Measurements from ENCODE around the gene UGT1A10.

Gene UGT1A10

DNA sequence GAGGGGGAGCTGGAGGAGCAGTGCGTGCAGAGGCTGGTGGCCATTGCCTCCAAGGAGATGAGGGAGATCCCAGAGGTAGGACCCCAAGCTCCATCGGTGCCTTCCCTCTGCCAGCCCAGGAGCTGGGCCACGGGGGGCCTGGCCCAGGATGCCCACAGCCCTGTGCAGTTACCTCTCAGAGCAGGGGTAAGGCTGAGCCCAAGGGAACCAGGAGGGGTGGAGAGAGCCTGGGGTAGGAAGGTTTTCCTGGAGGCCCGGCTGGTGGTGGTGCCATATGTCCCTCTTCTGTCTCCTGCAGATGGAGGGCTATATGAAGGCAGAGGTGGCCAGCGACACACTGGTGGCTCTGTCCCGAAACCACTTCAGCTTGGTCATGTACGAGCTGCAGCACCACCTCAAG lies 153.3 kb downstream of the UGT1A10 start:
- DNase-seq: no peak

DNA sequence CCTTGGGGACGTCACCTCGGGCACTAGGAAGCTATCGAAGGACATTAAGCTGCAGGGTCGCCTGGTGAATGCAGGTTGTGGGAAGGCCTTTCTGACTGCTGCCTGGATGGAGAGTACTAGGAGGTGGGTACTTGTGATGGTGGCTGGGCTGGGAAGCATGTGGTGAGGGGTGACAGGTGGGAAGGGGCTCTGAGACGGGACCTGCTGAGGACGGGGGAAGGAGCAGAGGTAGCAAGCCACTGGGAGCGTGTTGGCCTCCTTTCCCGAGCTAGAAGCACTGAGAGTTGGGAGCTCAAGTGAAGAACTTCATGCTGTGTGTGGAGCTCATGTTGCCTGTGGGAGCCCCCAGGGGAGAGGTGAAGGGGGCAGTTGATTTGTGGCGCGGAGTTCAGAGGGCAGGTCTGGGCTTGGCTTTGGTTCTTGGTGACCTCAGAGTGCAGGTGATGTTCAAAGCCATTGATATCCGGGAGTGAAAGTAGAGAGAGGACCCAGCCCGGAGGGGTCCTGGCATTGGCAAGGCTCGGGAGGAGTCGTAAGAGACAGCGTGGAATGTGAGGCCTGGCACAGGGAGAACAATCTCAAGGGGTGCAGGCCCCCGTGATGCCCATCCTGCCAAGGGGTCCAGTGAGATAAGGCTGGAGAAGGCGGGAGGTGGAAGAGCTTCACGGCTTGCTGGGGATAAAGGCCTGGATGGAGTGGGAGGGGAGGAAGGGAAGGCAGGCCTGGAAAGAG lies 155.1 kb downstream of the UGT1A10 start:
- no peak for DNase-seq

DNA sequence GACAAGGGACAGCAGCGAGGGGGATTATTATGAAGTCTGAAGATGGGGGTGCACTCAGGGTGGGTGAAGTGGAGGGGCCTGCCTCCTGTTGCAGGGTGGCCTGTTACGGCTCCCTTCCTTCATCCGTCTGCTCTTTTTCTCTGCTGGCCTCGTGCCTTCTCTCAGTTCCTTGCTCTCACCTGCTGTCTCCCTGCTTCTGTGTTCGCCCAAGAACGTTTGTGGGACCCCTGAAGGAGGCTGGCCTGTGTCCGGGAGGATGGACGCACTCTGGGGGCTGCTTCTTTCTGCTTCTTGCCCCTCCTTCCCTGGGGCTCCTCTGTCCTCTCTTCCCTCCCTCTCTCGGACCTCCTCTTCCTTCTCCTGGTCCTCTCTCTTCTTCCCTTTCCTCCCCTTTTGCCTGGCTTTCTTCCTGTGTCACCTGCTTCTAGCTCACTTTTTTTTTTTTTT lies 155.7 kb downstream of the UGT1A10 start:
- no peak for DNase-seq

DNA sequence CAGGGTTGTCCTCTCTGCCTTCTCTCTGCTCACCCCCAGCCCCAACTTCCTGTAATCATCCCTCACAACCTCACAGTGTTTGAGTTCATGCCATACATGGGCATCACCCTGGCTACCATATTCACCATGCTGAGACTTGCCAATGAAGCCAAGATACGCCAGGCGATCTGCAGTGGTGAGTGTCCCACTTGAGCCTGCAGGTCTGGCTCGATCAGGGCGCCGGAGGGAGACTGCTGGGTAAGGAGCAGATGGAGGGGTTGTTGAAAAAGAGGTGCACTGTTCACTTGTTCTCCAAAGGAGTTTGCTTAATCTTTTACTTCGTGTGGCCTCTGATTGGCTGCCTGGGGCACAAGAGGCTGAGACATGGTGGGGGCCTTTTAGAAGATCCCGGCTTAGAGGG lies 156.5 kb downstream of the UGT1A10 start:
- DNase-seq: no peak

DNA sequence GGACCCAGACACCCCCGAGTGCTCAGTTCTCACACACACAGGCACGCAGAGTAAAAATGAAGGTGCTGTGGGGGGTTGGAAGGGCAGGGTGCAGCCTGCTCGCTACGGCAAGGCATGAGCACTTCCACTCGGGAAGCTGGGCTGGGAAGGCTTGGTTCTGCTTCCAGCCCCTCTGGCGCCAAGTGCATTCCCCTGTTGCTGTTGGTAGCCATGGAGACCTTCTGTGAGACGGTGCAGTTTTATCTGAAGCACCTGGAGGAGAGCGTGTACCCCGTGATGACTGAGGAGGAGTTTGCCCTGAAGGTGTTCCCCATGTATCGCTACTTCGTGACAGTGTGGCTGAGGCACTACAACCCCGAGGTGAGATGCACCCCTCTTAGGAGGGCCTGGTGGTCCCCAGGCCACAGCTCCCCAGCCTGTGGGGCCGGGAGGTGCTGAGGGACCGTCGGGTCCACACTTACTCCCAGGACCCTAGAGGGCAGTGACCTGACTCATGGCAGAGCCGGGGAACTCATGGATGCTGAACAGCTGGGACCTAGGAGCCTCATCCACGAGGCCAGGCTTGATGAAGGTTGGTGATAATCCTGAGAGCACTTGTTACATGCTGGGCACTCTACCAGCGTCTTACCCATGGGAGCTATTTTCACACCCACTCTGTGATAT lies 157.3 kb downstream of the UGT1A10 start:
- DNase-seq: no peak

DNA sequence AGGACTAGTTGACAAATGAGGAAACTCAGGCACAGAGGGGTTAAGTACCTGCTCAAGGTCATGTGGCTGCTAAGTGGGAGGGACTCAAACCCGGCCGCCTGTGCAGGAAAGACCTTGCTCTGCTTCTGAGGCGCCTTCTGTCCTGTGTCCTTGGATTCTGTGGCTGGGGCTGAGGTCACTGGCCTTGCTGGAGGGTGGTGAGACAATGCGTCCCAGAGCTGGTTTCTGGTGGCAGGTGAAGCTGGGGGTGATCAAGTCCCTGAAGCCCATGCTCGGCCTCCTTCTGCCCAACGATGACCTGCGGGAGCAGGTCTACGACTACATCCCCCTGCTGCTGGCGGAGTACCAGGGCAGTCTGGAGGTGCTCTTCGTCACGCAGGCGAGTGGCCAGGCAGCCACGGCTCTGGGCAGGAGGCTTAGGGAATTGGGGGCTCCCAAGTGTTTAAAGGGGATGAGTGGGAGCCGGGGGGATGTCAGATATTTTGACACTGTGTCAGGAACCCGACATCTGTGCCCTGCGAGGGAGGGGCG lies 157.9 kb downstream of the UGT1A10 start:
- DNase-seq: no peak

DNA sequence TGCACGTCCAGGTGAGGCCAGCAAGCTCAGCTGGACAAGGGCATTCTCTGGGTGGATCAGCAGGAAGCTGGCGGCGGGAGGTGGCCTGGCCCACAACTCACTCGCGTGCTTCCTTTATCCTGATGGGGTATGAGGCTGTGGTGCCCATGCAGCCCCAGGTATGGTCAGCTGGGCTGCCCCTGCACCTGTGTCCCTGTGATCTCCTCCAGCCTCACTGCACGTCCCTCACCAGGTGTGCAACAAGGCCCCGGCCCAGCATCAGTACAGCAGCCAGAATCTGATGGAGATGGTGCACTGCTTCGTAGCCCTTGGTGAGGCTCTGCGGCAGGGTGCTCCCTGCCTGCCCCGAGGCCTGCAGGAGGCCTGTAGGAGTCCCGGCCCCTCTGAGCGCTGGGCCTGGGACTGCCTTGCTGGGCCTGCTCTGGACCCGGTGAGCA lies 159.5 kb downstream of the UGT1A10 start:
- no peak for DNase-seq

DNA sequence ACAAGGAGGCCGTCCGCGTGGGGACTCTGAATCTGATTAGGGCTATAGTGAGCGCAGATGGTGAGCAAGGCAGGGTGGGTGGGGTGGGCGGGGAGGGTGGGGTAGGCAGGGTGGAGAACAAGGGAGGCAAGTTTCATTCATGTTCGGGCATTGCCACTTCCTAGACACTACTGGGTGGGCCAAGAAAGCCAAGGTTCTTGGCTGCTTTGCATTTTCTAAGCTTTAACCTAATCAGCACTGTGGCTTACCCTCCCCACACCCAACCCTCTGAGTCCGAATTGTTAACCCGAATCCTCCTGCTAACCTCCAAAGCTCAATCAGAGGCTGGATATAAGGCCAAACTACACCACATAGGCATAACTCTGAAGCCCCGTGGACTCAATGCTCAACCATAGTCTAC lies 160.0 kb downstream of the UGT1A10 start:
- DNase-seq: no peak

DNA sequence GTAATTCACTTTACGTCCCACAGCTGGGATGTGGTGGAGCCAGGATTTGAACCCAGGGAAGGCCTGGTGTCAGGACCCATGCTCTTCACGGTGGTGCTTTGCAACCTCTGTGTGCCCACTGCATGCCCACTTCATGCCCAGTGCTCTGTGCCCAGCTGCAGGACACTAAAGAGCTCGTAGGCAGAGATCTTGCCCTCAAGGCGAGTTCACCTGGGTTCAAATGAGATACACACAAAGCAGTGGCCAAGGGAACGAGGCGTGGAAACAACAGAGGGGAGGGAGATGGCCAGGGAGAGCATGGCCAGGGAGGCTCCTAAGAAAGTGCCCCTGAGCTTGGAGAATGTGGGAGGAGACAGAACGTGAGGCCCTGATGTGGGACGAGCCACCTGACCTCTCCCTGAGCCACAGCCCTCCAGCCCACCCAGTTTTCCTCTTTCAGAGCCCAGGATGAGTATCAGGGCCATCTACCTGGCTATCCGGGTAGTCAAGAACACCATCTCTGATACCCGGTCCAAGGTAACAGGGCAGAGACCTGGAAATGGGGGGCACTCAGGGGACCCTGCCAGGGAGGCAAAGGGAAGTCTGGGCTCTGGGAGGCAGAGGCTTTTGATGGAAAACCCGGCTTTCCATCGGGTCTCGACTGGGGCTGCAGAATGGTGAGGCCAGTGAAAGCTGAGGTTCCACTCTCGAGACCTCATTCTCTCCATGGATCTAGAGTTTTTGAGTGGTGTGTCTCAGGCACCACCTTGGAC lies 162.3 kb downstream of the UGT1A10 start:
- DNase-seq: no peak

DNA sequence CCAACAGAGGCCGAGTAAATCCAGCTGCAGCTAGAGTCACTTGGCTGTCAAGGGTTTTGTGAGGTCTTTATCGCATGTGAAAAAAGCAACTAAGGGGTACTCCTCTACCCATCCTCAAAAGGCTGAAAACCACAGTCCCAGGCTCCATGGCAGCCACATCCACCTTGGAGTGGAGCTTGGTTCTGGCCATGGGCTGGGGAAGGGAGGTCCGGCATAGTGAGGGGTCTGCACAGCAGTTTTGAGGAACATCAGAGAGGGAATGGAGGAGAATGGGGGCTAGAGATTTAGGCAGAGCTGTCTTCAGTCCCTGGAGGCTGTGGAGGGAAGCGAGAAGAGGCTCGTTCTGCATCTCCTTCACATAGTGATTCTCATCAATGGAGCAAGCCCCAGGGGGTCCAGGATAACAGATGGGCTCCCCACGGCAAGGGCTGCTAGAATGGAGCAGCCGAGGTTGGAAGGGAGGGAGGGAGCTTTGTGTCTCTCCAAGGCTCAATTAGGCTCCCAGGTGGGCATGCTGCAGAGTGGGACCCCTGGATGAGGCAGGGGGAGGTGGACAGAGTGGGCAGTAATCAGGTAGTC lies 162.9 kb downstream of the UGT1A10 start:
- DNase-seq: no peak

DNA sequence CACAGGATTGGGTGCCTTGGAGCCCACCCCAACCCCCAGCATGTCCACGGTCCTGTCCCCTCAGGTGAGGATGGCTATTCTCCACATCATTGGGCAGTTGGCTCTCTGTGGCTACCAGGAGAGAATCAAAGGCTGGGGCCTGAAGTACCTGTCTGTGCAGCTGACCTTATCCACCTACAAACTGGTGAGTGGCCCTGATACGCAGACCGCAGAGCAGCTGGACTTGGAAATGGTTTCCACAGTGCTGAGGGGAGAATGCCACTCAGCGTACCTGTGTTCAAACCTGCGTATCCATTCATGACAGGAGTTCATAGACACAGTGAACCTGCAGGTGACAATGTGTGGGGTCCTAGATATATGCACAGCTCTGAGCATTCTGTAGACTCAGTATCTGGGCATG lies 163.5 kb downstream of the UGT1A10 start:
- DNase-seq: no peak

DNA sequence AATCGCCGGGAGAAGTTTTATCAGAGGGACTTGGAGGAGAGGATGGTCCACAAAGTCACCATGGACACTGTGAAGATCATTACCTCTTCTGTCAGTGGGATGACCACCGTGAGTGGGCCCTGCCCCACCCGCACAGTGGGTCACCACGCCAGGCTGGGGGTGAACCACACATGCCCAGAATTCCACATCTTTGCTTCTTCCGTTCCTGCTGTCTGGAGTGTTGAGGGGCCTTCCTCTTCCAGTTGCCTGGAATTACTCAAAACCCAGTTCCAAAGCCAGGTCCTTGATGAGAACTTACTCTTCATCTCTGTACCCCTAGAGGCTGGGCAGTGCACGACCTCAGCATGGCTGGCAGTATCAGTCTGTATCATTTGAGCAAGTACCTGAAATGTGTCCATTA lies 164.0 kb downstream of the UGT1A10 start:
- DNase-seq: no peak

DNA sequence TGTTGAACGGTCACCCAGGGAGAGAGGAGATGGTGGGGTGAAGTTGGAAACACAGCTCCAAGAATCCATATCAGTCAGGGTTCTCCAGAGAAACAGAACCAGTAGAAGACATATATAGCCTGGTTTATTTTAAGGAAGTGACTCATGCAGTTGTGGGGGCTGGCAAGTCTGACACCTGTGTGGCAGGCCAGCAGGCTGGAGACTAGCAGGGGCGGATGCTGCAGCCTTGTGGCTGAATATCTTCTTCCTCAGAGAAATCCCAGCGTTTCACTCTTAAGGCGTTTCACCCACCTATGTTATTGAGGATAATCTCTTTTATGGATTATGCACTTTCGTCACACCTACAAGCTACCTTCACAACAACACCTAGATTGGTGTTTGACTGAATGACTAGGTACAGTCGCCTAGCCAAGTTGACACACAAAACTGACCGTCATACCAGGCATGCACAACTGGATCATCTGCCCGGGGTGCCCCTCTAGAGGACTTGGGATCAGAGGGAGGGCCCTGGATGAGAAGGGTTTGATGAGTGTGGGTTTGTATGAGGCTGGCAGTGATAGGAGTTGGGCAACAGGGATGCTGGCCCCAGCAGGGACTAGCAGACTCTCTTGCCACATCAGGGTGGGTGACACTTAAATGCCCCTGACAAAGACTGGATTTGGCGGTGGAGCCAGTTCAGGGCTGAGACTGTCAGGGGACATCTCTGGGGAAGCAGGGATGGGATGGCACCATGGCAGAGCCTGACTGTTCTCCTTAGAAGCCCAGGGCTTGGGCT lies 165.3 kb downstream of the UGT1A10 start:
- no peak for DNase-seq

DNA sequence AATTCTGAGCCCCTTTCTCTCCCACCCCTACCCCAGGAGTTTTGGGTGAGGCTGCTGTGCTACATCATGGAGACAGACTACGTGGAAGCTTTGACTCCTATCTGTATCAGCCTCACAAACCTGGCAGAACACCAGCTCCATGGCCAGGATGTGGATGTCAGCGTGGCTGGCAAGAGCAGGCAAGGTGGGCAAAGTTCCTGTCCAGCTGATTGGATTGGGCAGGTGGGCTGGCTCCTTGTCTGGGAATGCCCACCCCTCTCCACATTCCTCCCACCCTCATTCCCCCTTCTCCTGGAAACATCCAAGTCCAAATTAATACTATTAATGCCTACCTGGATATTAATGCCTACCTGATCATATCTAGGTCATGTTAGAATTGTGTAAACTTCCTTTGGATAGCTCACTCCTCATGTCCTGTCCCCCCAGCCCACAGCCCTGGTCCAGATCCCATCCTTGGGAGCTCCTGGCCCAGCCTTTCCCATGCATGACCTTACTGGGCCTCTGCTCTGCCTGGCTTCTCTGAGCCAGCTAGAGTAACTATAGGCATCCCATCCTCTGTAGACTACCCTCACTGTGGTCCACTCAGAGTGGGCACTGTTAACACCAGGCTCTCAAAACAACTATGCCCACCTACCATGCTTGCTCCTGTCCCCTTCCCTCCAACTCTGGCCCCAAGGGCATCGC lies 166.0 kb downstream of the UGT1A10 start:
- DNase-seq: no peak

DNA sequence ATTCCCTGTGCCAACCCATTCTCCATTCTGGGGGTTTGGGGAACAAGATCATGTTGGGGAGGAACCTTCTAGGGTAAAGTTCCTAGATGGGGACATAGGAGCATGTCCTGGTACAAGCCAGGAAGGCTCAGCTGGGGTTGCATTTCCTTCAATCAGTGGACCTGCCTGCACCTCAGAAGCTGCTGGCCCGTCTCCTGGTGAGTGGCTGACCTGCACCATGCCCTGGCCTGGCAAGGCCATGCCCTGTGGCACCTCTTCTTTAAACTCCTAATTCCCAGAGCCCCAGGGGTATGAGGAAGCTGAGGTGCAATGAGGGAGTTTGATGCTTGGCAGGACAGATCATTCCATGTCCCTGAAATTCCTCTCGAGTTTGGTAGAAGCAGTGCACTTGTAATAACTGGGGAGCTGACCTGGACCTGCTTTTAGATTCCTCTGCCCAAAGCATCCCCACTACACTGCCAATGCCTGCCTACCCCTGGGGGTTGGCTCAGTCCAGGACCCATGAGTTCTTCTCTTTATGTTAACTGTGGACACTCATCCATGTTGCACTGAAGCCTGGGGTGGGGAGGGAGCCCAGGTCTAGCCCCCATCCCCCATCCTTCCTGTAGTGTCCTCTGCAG lies 167.2 kb downstream of the UGT1A10 start:
- no peak for DNase-seq

DNA sequence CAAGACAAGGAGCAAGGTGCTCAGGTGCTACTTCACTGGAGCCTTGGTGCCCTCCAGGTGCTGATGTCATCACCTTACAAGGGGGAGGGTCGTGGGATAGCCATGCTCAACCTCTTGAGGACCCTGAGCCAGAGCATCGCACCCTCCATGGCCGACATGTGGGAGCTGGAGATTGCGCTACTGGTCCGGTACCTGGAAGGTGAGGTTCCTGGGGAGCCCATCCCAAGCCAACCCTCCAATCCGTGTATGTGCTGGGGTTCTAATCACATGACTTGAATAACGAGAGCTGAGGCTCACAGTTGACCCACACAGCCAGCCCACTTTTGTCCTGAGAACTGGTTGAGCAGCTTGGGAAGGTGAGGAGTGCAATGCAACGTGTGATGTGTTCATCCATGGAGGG lies 167.7 kb downstream of the UGT1A10 start:
- no peak for DNase-seq

DNA sequence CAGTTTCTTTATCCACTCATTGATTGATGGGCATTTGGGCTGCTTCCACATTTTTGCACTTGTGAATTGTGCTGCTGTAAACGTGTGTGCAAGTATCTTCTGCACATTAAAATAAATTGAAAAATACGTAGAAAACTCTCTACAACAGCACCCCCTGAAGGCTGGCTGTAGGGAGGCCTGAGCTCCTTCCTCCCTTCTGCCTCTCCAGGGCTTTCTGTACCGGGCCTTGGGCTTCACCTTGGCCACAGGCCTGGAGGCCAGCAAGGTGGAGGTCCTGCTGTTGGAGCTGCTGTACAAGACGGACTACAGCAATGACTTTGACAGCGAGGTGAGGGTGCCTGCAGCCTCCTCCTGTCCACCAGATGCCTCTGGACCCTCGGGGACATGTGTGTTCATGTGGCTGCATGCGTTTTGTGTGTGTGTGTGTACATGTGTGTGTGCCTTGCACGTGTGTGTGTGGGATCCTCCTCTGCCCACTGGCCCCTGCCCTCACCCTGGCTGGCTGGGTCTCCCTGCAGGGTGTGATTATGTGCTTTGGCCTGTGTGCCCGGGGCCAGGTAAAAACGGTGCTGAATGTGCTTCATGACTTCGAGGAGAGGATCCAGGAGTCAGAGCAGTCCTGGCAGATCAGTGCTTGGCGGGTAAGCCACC lies 171.1 kb downstream of the UGT1A10 start:
- DNase-seq: no peak

DNA sequence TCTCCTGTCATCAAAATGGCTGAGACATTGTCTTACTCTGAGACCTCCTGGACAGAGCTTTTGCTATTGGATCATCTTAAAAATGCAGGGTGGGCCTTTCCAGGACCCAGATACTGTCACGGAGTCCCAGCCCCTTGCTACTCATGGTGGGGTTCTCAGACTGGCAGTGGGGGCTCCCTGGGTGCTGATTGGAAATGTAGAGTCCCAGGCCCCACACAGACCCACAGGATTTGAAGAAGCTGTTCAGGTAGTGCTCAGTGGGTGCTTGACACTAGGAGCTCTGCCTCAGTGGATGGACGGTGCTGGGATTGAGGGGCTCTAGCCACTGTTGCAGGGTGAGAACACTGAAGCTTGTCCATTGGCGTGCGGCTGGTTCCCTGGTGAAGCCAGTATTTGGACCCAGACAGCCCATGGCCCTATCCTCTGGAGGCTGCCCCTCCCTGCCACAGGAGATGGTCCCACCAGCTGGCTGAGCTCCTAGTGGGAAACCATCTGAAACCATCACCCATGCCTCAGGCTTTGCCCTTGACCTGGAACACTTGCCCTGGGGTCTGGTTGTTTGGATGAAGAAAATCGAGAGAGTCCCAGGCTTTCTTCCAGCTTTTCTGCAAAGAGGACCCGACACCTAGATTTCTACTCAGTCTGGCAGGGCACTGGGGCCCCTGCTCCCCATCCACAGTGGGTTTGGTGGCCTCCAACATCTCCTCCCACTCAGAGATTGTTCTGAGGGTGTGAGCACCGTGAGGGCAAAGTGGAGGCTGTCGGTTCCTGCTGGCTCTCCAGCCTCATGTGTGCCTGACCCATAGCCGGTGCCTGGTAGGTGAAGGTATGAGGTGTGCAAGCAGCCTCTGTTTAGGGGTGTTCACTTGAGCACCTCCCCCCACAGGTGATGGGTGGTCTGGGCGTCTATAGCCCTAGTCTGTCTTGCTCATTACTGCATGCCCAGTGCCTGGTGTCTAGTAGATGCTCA lies 172.0 kb downstream of the UGT1A10 start:
- no peak for DNase-seq

DNA sequence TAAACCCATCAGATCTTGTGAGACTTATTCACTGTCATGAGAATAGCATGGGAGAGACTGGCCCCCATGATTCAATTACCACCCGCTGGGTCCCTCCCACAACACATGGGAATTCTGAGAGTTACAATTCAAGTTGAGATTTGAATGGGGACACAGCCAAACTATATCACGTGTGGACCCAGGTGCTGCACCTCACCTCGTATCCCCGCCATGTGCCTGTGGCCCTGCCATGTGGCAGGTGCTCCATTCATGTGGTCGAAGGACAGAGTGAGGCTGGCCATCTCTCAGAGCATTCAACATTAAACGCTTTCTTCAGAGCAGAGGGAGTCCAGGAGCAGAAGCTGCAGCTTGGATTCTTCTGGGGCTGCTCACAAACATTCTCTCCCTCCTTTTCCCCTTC lies 174.1 kb downstream of the UGT1A10 start:
- DNase-seq: no peak

DNA sequence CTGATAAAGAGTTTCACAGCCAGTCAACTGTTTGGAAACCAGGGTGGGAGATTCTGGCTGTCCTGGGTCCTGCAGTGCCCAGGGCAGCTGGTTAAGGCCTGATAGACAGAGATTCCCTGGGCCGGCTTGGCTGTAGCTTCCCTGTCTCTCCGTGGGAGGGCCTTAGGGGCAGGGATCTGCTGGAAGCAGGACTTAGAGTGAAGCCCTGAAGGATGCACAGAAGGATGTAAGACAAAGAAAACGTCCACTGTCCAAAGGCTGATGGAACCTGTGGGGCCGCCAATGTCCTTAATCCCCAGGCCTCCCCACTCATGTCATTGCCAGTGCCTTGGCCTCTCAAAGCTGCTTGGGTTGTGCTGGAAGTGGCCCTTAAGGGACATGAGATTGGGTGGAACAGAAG lies 174.8 kb downstream of the UGT1A10 start:
- no peak for DNase-seq

All from CD4-positive, alpha-beta T cell treated with Interleukin-6 for 4 hours (primary cell).